ENCODE results near the gene B4GALT2.

- TF ChIP-seq CTCF (IDR thresholded peaks at IDR 0.05) (no peak), POLR2AphosphoS5 (IDR thresholded peaks at IDR 0.05) (no peak), POLR2A (IDR thresholded peaks at IDR 0.05) (no peak), EP300 (IDR thresholded peaks at IDR 0.05) (no peak)
These were observed 33.4 kb downstream of the B4GALT2 start for GRCh38 chr1:44012404-44012803.
